ENCODE data around the gene PLA2R1. TPM values are rescaled to one million over a fixed set of nuclear protein-coding genes. Genes with fewer than 3 reads are reported as not detected.

Gene PLA2R1
- total and polyA plus RNA-seq, 2 of the 4 experiments (the other 2 are of a cell fraction): 0.43 to 0.54 TPM

- H3K9ac ChIP-seq (ENCODE audit: low read depth, low read length): no peak overlapping the region
- H3K4me3 ChIP-seq (ENCODE audit: insufficient read depth, low read depth, low read length): no peak overlapping the region
- no peak overlapping the region for H2AK5ac ChIP-seq (ENCODE audit: low read depth, low read length)
- H3K14ac ChIP-seq (replicated peaks; ENCODE audit: low read depth, low read length): no peak overlapping the region
- H4K5ac ChIP-seq (ENCODE audit: low read depth, low read length): no peak overlapping the region
- no peaks in the 10 kb centered on the region for H3K36me3 ChIP-seq (ENCODE audit: control insufficient read depth, insufficient read depth, low read length)
- 100% methylated on average over 2 of the region's 2 CpGs; no CpG with 5 or more reads in 1 of the 2 experiments for WGBS, 2 experiments (ENCODE audit: extremely low coverage in 2 of 2, insufficient read length in 1 of 2)
- H4K91ac ChIP-seq (ENCODE audit: insufficient read depth, low read depth, low read length): no peak overlapping the region
- DNase-seq: no peak
- no peak for TF ChIP-seq CHD1 (IDR thresholded peaks at IDR 0.05; ENCODE audit: low read depth, low read length)
- TF ChIP-seq CEBPB (IDR thresholded peaks at IDR 0.05; ENCODE audit: low read depth, low read length): no peak
- H2BK120ac ChIP-seq (ENCODE audit: low read depth, low read length): no peak overlapping the region
- no peak overlapping the region for H2BK15ac ChIP-seq (ENCODE audit: low read depth, low read length)
- no peak overlapping the region for H3K56ac ChIP-seq (ENCODE audit: extremely low read depth, insufficient read depth, low read length)
- no peak overlapping the region for H3K4me2 ChIP-seq (ENCODE audit: low read depth, low read length)
- H3K79me1 ChIP-seq (ENCODE audit: low read depth in 1 of 2, low read length in 2 of 2): no peaks in the 10 kb centered on the region
- no peak overlapping the region for H3K27ac ChIP-seq (ENCODE audit: insufficient read depth, low read length)
- H4K20me1 ChIP-seq (ENCODE audit: insufficient read depth, low read length): no peaks in the 10 kb centered on the region
- in situ Hi-C loops (cut with MboI; ENCODE audit: low sequenced_read_pairs) (no loop called here), dilution Hi-C loops (cut with HindIII; ENCODE audit: low sequenced_read_pairs, unreplicated experiment) (no loop called here), intact Hi-C loops (cut with micrococcal nuclease) (no loop called here)
- no peak overlapping the region for H3K4ac ChIP-seq (ENCODE audit: low read depth, low read length)
- H3K4me1 ChIP-seq (ENCODE audit: control insufficient read depth, insufficient read depth, low read length): no peaks in the 10 kb centered on the region
- BruUV-seq (replicated peaks): no TSS peak
- no peak overlapping the region for H2BK5ac ChIP-seq (ENCODE audit: low read depth, low read length, poor library complexity, severe bottlenecking)
- no peak overlapping the region for H2AFZ ChIP-seq (replicated peaks; ENCODE audit: low read length, poor library complexity)
- no peak overlapping the region for H3K23ac ChIP-seq (ENCODE audit: low read depth, low read length)
- H2AK9ac ChIP-seq (replicated peaks; ENCODE audit: low read depth, low read length, poor library complexity): no peak overlapping the region
- H4K8ac ChIP-seq (ENCODE audit: low read depth in 2 of 2, low read length in 2 of 2): no peak overlapping the region
- H3K18ac ChIP-seq (ENCODE audit: low read depth, low read length): no peak overlapping the region
- no peak for ATAC-seq (ENCODE audit: low read depth)
- H3K9me3 ChIP-seq (ENCODE audit: control insufficient read depth, insufficient read depth, low read length): peaks cover 4% of the 10 kb centered on the region; the same call in 1 of the 2 replicates
- no peak overlapping the region for H2BK20ac ChIP-seq (ENCODE audit: low read depth, low read length)
- POLR2A ChIA-PET (ENCODE audit: unreplicated experiment): no interaction called here
- H3K9me1 ChIP-seq (ENCODE audit: insufficient read depth, low read length): no peaks in the 10 kb centered on the region
- CTCF ChIA-PET: interaction anchor here (0.7 kb wide), 1 partner anchor 189 kb away, joined by 3 read pairs; no protein-coding TSS in a partner anchor
- peaks cover 15% of the 10 kb centered on the region for H3K27me3 ChIP-seq (ENCODE audit: control insufficient read depth, insufficient read depth, low read length)
Observed at GRCh38 chr2:160068906-160069305, 6.5 kb upstream of the PLA2R1 start.
